NCI-H1048 (cell line): ENCODE measurements around the gene GIGYF2.

Source experiments
- DNase-seq: peaks from one replicate; lab custom pipeline; 2025; lab: John Stamatoyannopoulos, UW

The GIGYF2 gene

GRCh38 chr2:232761301-232761907 is 64.3 kb downstream of the GIGYF2 start:
- no peak for DNase-seq

- no peak for DNase-seq
These were observed 70.7 kb downstream of the GIGYF2 start for GRCh38 chr2:232767866-232768265.

GRCh38 chr2:232770207-232770606 is 73.1 kb downstream of the GIGYF2 start:
- DNase-seq, result no peak

GRCh38 chr2:232771870-232772269 is 74.7 kb downstream of the GIGYF2 start:
- DNase-seq, result no peak

- DNase-seq, result no peak
These were observed 75.4 kb downstream of the GIGYF2 start for GRCh38 chr2:232772531-232772930.

GRCh38 chr2:232773815-232774214 is 76.7 kb downstream of the GIGYF2 start:
- DNase-seq, result no peak

- no peak for DNase-seq
These were observed 79.3 kb downstream of the GIGYF2 start, which contains the start of gene KCNJ13 for GRCh38 chr2:232776435-232776834. Gene KCNJ13 (minus strand): TSS chr2:232776565. CDS start chr2:232771362, 5,203 bp downstream.

- DNase-seq, result no peak
These were observed 80.1 kb downstream of the GIGYF2 start for GRCh38 chr2:232777276-232777675.

GRCh38 chr2:232779465-232779864 is 82.3 kb downstream of the GIGYF2 start:
- DNase-seq, result no peak

GRCh38 chr2:232779934-232780333 is 82.8 kb downstream of the GIGYF2 start:
- DNase-seq, result no peak

GRCh38 chr2:232781765-232782164 is 84.6 kb downstream of the GIGYF2 start:
- no peak for DNase-seq

- no peak for DNase-seq
These were observed 86.1 kb downstream of the GIGYF2 start for GRCh38 chr2:232783278-232783677.

GRCh38 chr2:232787806-232788205 is 90.7 kb downstream of the GIGYF2 start:
- no peak for DNase-seq

GRCh38 chr2:232789082-232789481 is 92.0 kb downstream of the GIGYF2 start:
- DNase-seq, result no peak

- no peak for DNase-seq
These were observed 94.4 kb downstream of the GIGYF2 start for GRCh38 chr2:232791518-232791917.

- no peak for DNase-seq
These were observed 96.1 kb downstream of the GIGYF2 start for GRCh38 chr2:232793271-232793670.

GRCh38 chr2:232794981-232795380 is 97.8 kb downstream of the GIGYF2 start:
- DNase-seq, result no peak

GRCh38 chr2:232795920-232796319 is 98.8 kb downstream of the GIGYF2 start:
- DNase-seq, result no peak

- DNase-seq, result no peak
These were observed 101.1 kb downstream of the GIGYF2 start for GRCh38 chr2:232798187-232798586.

GRCh38 chr2:232800166-232800565 is 103.0 kb downstream of the GIGYF2 start:
- DNase-seq, result no peak

- no peak for DNase-seq
These were observed 105.0 kb downstream of the GIGYF2 start for GRCh38 chr2:232802091-232802490.

- no peak for DNase-seq
These were observed 112.4 kb downstream of the GIGYF2 start for GRCh38 chr2:232809349-232810124.

GRCh38 chr2:232810444-232810843 is 113.3 kb downstream of the GIGYF2 start:
- DNase-seq, result no peak

GRCh38 chr2:232815569-232815968 is 118.4 kb downstream of the GIGYF2 start:
- DNase-seq, result no peak
